HepG2 (cell line): ENCODE results near the gene PISD. TPM values are rescaled to one million over a fixed set of nuclear protein-coding genes. Genes with fewer than 3 reads are reported as not detected.
A peak's percentile ranks its signal among the peaks of the same experiment; 100 is the strongest.

Experiments used
- BCL6 ChIP-seq: IDR thresholded peaks from 2 replicates; pipeline ENCODE4 v1.6.1; 2016; ENCODE audit warnings: missing genetic modification reagents, missing compliant biosample characterization
- EED ChIP-seq: sonication (generic); formaldehyde crosslinking; IDR thresholded peaks from 2 replicates; pipeline ENCODE4 v1.5.0; 2020; ENCODE audit warnings: mild to moderate bottlenecking, missing genetic modification reagents
- EHMT2 ChIP-seq: fragments of 200-600 bp; sonication (generic); IDR thresholded peaks from 2 replicates; pipeline ENCODE4 v1.7.0; 2017; ENCODE audit warnings: antibody characterized with exemption, low read depth, low read length, borderline replicate concordance
- EZH2 ChIP-seq: conservative IDR thresholded peaks from 2 replicates; pipeline ENCODE4 v1.6.1; 2012; ENCODE audit warnings: mild to moderate bottlenecking, low read depth, low read length, moderate library complexity
- KDM2A ChIP-seq: sonication (generic); formaldehyde crosslinking; IDR thresholded peaks from 2 replicates; pipeline ENCODE4 v1.4.0; 2020; ENCODE audit warnings: low read depth, missing genetic modification reagents, borderline replicate concordance
- MIXL1 ChIP-seq: IDR thresholded peaks from 2 replicates; pipeline ENCODE4 v1.6.1; 2016
- NFKB2 ChIP-seq: sonication (generic); formaldehyde crosslinking; IDR thresholded peaks from 2 replicates; pipeline ENCODE4 v1.4.0; 2020; ENCODE audit warnings: missing genetic modification reagents, borderline replicate concordance
- PCBP1 ChIP-seq: fragments of 200-400 bp; formaldehyde crosslinking; IDR thresholded peaks from 2 replicates; pipeline ENCODE4 v1.6.1; 2017; ENCODE audit warnings: mild to moderate bottlenecking, low read depth, low read length, borderline replicate concordance
- PHF21A ChIP-seq: sonication (generic); formaldehyde crosslinking; IDR thresholded peaks from 2 replicates; pipeline ENCODE4 v1.5.0; 2020; ENCODE audit warnings: mild to moderate bottlenecking, missing genetic modification reagents
- TAF1 ChIP-seq: sonication (generic); formaldehyde crosslinking; IDR thresholded peaks from 2 replicates; pipeline ENCODE4 v1.4.0; 2020; ENCODE audit warnings: missing genetic modification reagents
- TMF1 ChIP-seq: sonication (generic); formaldehyde crosslinking; IDR thresholded peaks from 2 replicates; pipeline ENCODE4 v1.8.1; 2022; ENCODE audit warnings: low read depth, missing genetic modification reagents
- ZKSCAN8 ChIP-seq: IDR thresholded peaks from 2 replicates; pipeline ENCODE4 v1.6.1; 2016; ENCODE audit warnings: borderline replicate concordance, missing genetic modification reagents, missing compliant biosample characterization
- ZNF263 ChIP-seq: sonication (generic); formaldehyde crosslinking; IDR thresholded peaks from 2 replicates; pipeline ENCODE4 v1.4.0; 2020; ENCODE audit warnings: missing genetic modification reagents
- ZNF431 ChIP-seq: sonication (generic); formaldehyde crosslinking; IDR thresholded peaks from 2 replicates; pipeline ENCODE4 v1.9.0; 2022; ENCODE audit warnings: missing genetic modification reagents, low read depth, mild to moderate bottlenecking, borderline replicate concordance
- ZNF446 ChIP-seq: sonication (generic); formaldehyde crosslinking; IDR thresholded peaks from 2 replicates; pipeline ENCODE4 v1.5.0; 2020; ENCODE audit warnings: mild to moderate bottlenecking, missing genetic modification reagents
- ZNF501 ChIP-seq: sonication (generic); formaldehyde crosslinking; IDR thresholded peaks from 2 replicates; pipeline ENCODE4 v1.5.1; 2020; ENCODE audit warnings: mild to moderate bottlenecking, moderate library complexity, missing genetic modification reagents
- polyA plus RNA-seq, 8 experiments: library from polyadenylated mRNA; depleted of rRNA in 3 of 8; stranded (reverse) in 7 of 8; unstranded in 1 of 8; fragments of >200 nt; fragmentation: Illumina TruSeq in 4 of 8; extraction: Trizol in 4 of 8; gene quantifications; 2 replicates each; pipeline versions ENCODE4 v1.2.1 to v1.2.3, GENCODE V29; 2011 to 2016; ENCODE audit warnings: low read depth in 4 of 8, missing spikeins in 1 of 8, mixed read lengths in 1 of 8; ENCODE audit not compliant: insufficient read depth in 1 of 8
- total RNA-seq, 5 experiments: library from RNA; depleted of rRNA; stranded (reverse); fragments of >200 nt; fragmentation: Illumina TruSeq; extraction: Trizol; gene quantifications; 2 replicates each; pipeline ENCODE4 v1.2.3, GENCODE V29; 2016; ENCODE audit warnings: low read depth in 1 of 5
- TF ChIP-seq, protein P1 (sequence below): sonication (generic); formaldehyde crosslinking; IDR thresholded peaks from 2 replicates; pipeline ENCODE4 v1.5.1; 2020; ENCODE audit warnings: missing genetic modification reagents, mild to moderate bottlenecking, borderline replicate concordance
- TF ChIP-seq, protein P2 (sequence below): IDR thresholded peaks from 2 replicates; pipeline ENCODE4 v1.6.1; 2016; ENCODE audit warnings: low read depth, missing genetic modification reagents, missing compliant biosample characterization
- TF ChIP-seq, protein P3 (sequence below): sonication (generic); formaldehyde crosslinking; IDR thresholded peaks from 2 replicates; pipeline ENCODE4 v1.4.0; 2020; ENCODE audit warnings: missing genetic modification reagents, borderline replicate concordance

The PISD gene
- total and polyA plus RNA-seq, 2 of the 13 experiments (the other 11 are each of a cell fraction or from before 2014, with no cell fraction given) = 30.1 to 47.7 TPM

DNA sequence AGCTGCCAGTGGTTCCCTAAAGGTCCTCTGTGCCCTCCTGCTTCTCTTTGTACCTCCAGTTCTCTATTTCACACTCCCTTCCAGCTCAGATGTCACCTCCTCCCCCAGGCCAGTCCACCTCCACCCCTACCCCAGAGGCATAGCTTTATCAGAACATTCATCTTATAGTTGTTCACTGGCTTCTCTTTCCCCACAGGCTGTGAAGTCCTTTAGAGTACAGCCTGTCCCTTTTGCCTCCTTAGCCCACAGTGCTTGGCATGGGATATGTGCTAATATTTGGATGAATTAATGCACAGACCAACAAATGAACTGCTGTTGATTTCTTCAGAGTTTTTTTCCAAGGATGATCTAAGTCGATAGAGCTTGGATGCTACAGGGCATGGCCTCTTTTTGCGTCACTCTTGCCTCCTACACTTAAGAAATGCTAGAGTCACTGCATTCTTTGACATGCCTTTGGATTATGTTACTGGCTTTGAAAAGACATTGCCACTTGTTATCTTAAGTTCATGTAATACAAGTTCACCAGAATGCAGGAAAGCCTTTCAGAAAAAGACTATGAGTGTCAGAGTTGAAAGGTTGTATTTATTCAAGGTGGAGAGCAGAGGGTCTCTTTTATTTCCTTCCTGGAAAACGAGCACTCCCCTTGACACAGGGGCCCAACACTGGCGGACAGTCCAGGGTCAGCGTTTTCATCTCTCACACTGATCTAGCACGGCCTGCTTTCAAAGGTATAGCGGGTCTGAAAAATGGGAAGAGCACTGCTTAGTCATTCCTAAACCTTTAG, 75.7 kb downstream of the PISD start (continued):
- TF ChIP-seq KDM2A (CRISPR knock-in tag) = no peak
- TF ChIP-seq, protein P1, sequence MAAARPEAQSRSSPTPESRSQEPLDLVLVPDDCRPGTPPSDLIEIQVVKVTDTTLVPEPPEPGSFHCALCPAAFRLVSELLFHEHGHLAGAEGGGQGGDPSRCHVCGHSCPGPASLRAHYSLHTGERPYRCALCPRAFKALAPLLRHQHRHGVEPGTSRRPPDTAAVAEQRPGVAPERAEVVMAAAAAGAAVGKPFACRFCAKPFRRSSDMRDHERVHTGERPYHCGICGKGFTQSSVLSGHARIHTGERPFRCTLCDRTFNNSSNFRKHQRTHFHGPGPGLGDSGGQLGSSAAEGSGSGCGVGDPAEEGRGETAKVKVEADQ = no peak
- peak; percentile 49; the same call in 1 of the 2 replicates for TF ChIP-seq ZNF263
- no peak for TF ChIP-seq NFKB2 (CRISPR knock-in tag)
- TF ChIP-seq EHMT2 = no peak
- TF ChIP-seq, protein P2, sequence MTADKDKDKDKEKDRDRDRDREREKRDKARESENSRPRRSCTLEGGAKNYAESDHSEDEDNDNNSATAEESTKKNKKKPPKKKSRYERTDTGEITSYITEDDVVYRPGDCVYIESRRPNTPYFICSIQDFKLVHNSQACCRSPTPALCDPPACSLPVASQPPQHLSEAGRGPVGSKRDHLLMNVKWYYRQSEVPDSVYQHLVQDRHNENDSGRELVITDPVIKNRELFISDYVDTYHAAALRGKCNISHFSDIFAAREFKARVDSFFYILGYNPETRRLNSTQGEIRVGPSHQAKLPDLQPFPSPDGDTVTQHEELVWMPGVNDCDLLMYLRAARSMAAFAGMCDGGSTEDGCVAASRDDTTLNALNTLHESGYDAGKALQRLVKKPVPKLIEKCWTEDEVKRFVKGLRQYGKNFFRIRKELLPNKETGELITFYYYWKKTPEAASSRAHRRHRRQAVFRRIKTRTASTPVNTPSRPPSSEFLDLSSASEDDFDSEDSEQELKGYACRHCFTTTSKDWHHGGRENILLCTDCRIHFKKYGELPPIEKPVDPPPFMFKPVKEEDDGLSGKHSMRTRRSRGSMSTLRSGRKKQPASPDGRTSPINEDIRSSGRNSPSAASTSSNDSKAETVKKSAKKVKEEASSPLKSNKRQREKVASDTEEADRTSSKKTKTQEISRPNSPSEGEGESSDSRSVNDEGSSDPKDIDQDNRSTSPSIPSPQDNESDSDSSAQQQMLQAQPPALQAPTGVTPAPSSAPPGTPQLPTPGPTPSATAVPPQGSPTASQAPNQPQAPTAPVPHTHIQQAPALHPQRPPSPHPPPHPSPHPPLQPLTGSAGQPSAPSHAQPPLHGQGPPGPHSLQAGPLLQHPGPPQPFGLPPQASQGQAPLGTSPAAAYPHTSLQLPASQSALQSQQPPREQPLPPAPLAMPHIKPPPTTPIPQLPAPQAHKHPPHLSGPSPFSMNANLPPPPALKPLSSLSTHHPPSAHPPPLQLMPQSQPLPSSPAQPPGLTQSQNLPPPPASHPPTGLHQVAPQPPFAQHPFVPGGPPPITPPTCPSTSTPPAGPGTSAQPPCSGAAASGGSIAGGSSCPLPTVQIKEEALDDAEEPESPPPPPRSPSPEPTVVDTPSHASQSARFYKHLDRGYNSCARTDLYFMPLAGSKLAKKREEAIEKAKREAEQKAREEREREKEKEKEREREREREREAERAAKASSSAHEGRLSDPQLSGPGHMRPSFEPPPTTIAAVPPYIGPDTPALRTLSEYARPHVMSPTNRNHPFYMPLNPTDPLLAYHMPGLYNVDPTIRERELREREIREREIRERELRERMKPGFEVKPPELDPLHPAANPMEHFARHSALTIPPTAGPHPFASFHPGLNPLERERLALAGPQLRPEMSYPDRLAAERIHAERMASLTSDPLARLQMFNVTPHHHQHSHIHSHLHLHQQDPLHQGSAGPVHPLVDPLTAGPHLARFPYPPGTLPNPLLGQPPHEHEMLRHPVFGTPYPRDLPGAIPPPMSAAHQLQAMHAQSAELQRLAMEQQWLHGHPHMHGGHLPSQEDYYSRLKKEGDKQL = peak; percentile 77
- 0 out of 2 replicates have a peak, but pooled peaks have one; percentile 11 for TF ChIP-seq ZNF501
- TF ChIP-seq TAF1 = 0 out of 2 replicates have a peak, but pooled peaks have one; percentile 28
- TF ChIP-seq EZH2 = no peak
- TF ChIP-seq, protein P3, sequence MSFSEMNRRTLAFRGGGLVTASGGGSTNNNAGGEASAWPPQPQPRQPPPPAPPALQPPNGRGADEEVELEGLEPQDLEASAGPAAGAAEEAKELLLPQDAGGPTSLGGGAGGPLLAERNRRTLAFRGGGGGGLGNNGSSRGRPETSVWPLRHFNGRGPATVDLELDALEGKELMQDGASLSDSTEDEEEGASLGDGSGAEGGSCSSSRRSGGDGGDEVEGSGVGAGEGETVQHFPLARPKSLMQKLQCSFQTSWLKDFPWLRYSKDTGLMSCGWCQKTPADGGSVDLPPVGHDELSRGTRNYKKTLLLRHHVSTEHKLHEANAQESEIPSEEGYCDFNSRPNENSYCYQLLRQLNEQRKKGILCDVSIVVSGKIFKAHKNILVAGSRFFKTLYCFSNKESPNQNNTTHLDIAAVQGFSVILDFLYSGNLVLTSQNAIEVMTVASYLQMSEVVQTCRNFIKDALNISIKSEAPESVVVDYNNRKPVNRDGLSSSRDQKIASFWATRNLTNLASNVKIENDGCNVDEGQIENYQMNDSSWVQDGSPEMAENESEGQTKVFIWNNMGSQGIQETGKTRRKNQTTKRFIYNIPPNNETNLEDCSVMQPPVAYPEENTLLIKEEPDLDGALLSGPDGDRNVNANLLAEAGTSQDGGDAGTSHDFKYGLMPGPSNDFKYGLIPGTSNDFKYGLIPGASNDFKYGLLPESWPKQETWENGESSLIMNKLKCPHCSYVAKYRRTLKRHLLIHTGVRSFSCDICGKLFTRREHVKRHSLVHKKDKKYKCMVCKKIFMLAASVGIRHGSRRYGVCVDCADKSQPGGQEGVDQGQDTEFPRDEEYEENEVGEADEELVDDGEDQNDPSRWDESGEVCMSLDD = no peak
- TF ChIP-seq MIXL1 (CRISPR knock-in tag) = peak; percentile 82; the same call in 1 of the 2 replicates
- TF ChIP-seq PHF21A (CRISPR knock-in tag) = peak; percentile 93
- TF ChIP-seq ZNF446 (CRISPR knock-in tag) = no peak
- no peak for TF ChIP-seq PCBP1
- no peak for TF ChIP-seq EED (CRISPR knock-in tag)
- TF ChIP-seq ZNF431 (CRISPR knock-in tag) = no peak; the same call in 1 of the 2 replicates
- peak; percentile 51; the same call in 1 of the 2 replicates for TF ChIP-seq ZKSCAN8 (CRISPR knock-in tag)
- TF ChIP-seq BCL6 (CRISPR knock-in tag) = peak; percentile 98
- TF ChIP-seq TMF1 (CRISPR knock-in tag) = no peak
